ENCODE measurements around the gene TMEM272.

TMEM272 gene

GRCh38 chr13:51849145-51850101 lies 4.4 kb upstream of the TMEM272 start:
- DNase-seq = no peak

GRCh38 chr13:51848674-51849073 lies 3.7 kb upstream of the TMEM272 start:
- DNase-seq = no peak

GRCh38 chr13:51846756-51847155 lies 1.8 kb upstream of the TMEM272 start:
- DNase-seq = no peak

- DNase-seq = no peak
Observed at GRCh38 chr13:51845574-51846318, 769 bp upstream of the TMEM272 start.

GRCh38 chr13:51843529-51843928 lies 1.4 kb downstream of the TMEM272 start:
- no peak for DNase-seq

GRCh38 chr13:51841732-51842131 lies 3.2 kb downstream of the TMEM272 start:
- DNase-seq = no peak

- DNase-seq = no peak
Observed at GRCh38 chr13:51840917-51841316, 4.1 kb downstream of the TMEM272 start.

- no peak for DNase-seq
Observed at GRCh38 chr13:51839711-51840540, 5.1 kb downstream of the TMEM272 start.

GRCh38 chr13:51838240-51838846 lies 6.6 kb downstream of the TMEM272 start:
- DNase-seq = no peak

GRCh38 chr13:51837016-51837415 lies 8.0 kb downstream of the TMEM272 start:
- DNase-seq = no peak

- DNase-seq = peak; percentile 0
Observed at GRCh38 chr13:51834581-51835171, 10.3 kb downstream of the TMEM272 start.

GRCh38 chr13:51833980-51834379 lies 11.0 kb downstream of the TMEM272 start:
- no peak for DNase-seq

- DNase-seq = no peak
Observed at GRCh38 chr13:51832471-51833152, 12.4 kb downstream of the TMEM272 start.

- no peak for DNase-seq
Observed at GRCh38 chr13:51831519-51831918, 13.5 kb downstream of the TMEM272 start.

- no peak for DNase-seq
Observed at GRCh38 chr13:51829568-51829899, 15.4 kb downstream of the TMEM272 start.

GRCh38 chr13:51828730-51829567 lies 16.0 kb downstream of the TMEM272 start:
- DNase-seq = no peak

- no peak for DNase-seq
Observed at GRCh38 chr13:51827254-51827653, 17.7 kb downstream of the TMEM272 start.

- DNase-seq = no peak
Observed at GRCh38 chr13:51826606-51827005, 18.4 kb downstream of the TMEM272 start.

GRCh38 chr13:51825681-51826254 lies 19.2 kb downstream of the TMEM272 start:
- DNase-seq = no peak

- no peak for DNase-seq
Observed at GRCh38 chr13:51825165-51825592, 19.8 kb downstream of the TMEM272 start.
